Testis (tissue), 3 donors: ENCODE measurements around the gene PRRT2. TPM values are rescaled to one million over a fixed set of nuclear protein-coding genes. Genes with fewer than 3 reads are reported as not detected.

Source experiments
- DNase-seq: peaks from one replicate; pipeline ENCODE4 v3.0.0-alpha.2; 2019
- H3K27ac ChIP-seq, 2 donors: fragments of 200-600 bp; sonication (generic); one replicate each; pipeline ENCODE4 v1.5.1; 2019
- H3K27me3 ChIP-seq: fragments of 200-600 bp; sonication (generic); one replicate; pipeline ENCODE4 v1.5.1; 2019
- H3K36me3 ChIP-seq: fragments of 200-600 bp; sonication (generic); one replicate; pipeline ENCODE4 v1.5.1; 2017; ENCODE audit warnings: low read depth; ENCODE audit errors: missing control alignments
- H3K4me1 ChIP-seq: fragments of 200-600 bp; sonication (generic); one replicate; pipeline ENCODE4 v1.5.1; 2019
- H3K4me3 ChIP-seq, 2 donors: fragments of 200-600 bp; sonication (generic); one replicate each; pipeline ENCODE4 v1.5.1; 2017 to 2019
- H3K9me3 ChIP-seq: fragments of 200-600 bp; sonication (generic); one replicate; pipeline ENCODE4 v1.5.1; 2017
- CTCF ChIP-seq, 3 experiments: fragments of 450-650 bp in 2 of 3; fragments of 200-600 bp in 1 of 3; sonication (generic) in 1 of 3; IDR thresholded peaks; one replicate each; pipeline ENCODE4 v1.5.1; 2016 to 2019; ENCODE audit warnings: antibody characterized with exemption in 3 of 3, mild to moderate bottlenecking in 2 of 3, moderate library complexity in 1 of 3
- POLR2A ChIP-seq: fragments of 450-650 bp; IDR thresholded peaks from one replicate; pipeline ENCODE4 v1.6.1; 2017; ENCODE audit warnings: antibody characterized with exemption, mild to moderate bottlenecking, moderate library complexity
- WGBS, 2 donors: methylation state at CpG; one replicate each; pipeline ENCODE4 v1.1.5; 2018; 5-methylcytosine and 5-hydroxymethylcytosine counted together
- intact Hi-C: fragments of 100-400 bp; cut with DNase I; formaldehyde crosslinking; loops from one replicate; pipeline ENCODE4 v1.15.1; 2023; ENCODE audit warnings: low total_unique reads
- polyA plus RNA-seq: library from polyadenylated mRNA; stranded (reverse); fragments of 350-450 nt; fragmentation: Illumina TruSeq; extraction: RNeasy Lipid Tissue Mini Kit (QIAGEN cat#74804); gene quantifications from one replicate; pipeline ENCODE4 v1.2.3, GENCODE V29; 2014; ENCODE audit warnings: low read depth, low replicate concordance; ENCODE audit not compliant: insufficient read depth
- total RNA-seq, 2 donors: library from RNA; depleted of rRNA; stranded (reverse); fragments of >200 nt; gene quantifications; one replicate each; pipeline ENCODE4 v1.2.3, GENCODE V29; 2016

The PRRT2 gene
- total and polyA plus RNA-seq, 3 donors from 2014 or later = 8.0 to 18.0 (median 13.3) TPM

GRCh38 chr16:29841631-29842030, 29.6 kb downstream of the PRRT2 start:
- 95% methylated on average over 23 of the region's 23 CpGs; no CpG with 5 or more reads in 1 of the 2 donors for WGBS, 2 donors
- intact Hi-C loops = no loop called here
- H3K27me3 ChIP-seq = no peaks in the 10 kb centered on the region
- TF ChIP-seq POLR2A (no peak), CTCF (IDR thresholded peaks at IDR 0.05) (no peak)
- no peaks in the 10 kb centered on the region for H3K9me3 ChIP-seq
- H3K4me3 ChIP-seq = no peak overlapping the region
- no peaks in the 10 kb centered on the region for H3K36me3 ChIP-seq
- no peak for DNase-seq
- H3K27ac ChIP-seq = no peak overlapping the region
- H3K4me1 ChIP-seq = peaks cover 19% of the 10 kb centered on the region

GRCh38 chr16:29842732-29843346, 30.8 kb downstream of the PRRT2 start:
- no peaks in the 10 kb centered on the region for H3K9me3 ChIP-seq
- H3K4me1 ChIP-seq = peaks cover 19% of the 10 kb centered on the region
- DNase-seq = no peak
- no peaks in the 10 kb centered on the region for H3K36me3 ChIP-seq
- 92 to 97% methylated on average over 9 of the region's 9 CpGs for WGBS, 2 donors
- intact Hi-C loops = no loop called here
- TF ChIP-seq POLR2A (no peak), CTCF (IDR thresholded peaks at IDR 0.05) (no peak)
- no peak overlapping the region for H3K27ac ChIP-seq
- no peaks in the 10 kb centered on the region for H3K27me3 ChIP-seq
- H3K4me3 ChIP-seq = no peak overlapping the region

- intact Hi-C loops = no loop called here
- Histone ChIP-seq H3K4me3 (no peak overlapping the region), H3K27ac (no peak overlapping the region), H3K4me1 (peaks cover 22% of the 10 kb centered on the region), H3K36me3 (no peaks in the 10 kb centered on the region), H3K9me3 (no peaks in the 10 kb centered on the region), H3K27me3 (no peaks in the 10 kb centered on the region)
- DNase-seq = no peak
- TF ChIP-seq CTCF (IDR thresholded peaks at IDR 0.05) (no peak), POLR2A (no peak)
- 93% methylated on average over 8 of the region's 8 CpGs for WGBS, 2 donors
Observed at GRCh38 chr16:29843931-29844330, 31.9 kb downstream of the PRRT2 start.

GRCh38 chr16:29844575-29845331, 32.8 kb downstream of the PRRT2 start:
- Histone ChIP-seq H3K9me3 (no peaks in the 10 kb centered on the region), H3K27me3 (no peaks in the 10 kb centered on the region), H3K4me1 (peaks cover 26% of the 10 kb centered on the region), H3K36me3 (no peaks in the 10 kb centered on the region), H3K27ac (peak overlapping the region in 1 of 2 donors; percentile 41), H3K4me3 (no peak overlapping the region)
- no peak for TF ChIP-seq CTCF (IDR thresholded peaks at IDR 0.05)
- TF ChIP-seq POLR2A = no peak
- intact Hi-C loops = no loop called here
- DNase-seq = peak; percentile 71
- 83 to 85% methylated on average over 18 to 28 of the region's 28 CpGs for WGBS, 2 donors
